BE2C (cell line): Measurements from ENCODE around the gene DCP1B.

ENCODE experiments used
- DNase-seq: peaks from one replicate; pipeline ENCODE4 v3.0.0-alpha.2; 2020
- H3K27me3 ChIP-seq: fragments of 250-450 bp; sonication (Bioruptor Pico); 2 replicates; pipeline ENCODE4 v1.5.1; 2020; ENCODE audit warnings: mild to moderate bottlenecking
- H3K36me3 ChIP-seq: fragments of 250-450 bp; sonication (Bioruptor Pico); 2 replicates; pipeline ENCODE4 v1.5.1; 2020; ENCODE audit warnings: mild to moderate bottlenecking
- H3K4me1 ChIP-seq: fragments of 250-450 bp; sonication (Bioruptor Pico); 2 replicates; pipeline ENCODE4 v1.5.1; 2020
- H3K4me3 ChIP-seq: 2 replicates; pipeline ENCODE4 v1.5.1; 2011; ENCODE audit warnings: low read depth, low read length
- H3K9me3 ChIP-seq: fragments of 250-450 bp; sonication (Bioruptor Pico); 2 replicates; pipeline ENCODE4 v1.5.1; 2020
- CTCF ChIP-seq: IDR thresholded peaks from 2 replicates; pipeline ENCODE4 v1.5.1; 2012; ENCODE audit warnings: mild to moderate bottlenecking, low read depth, low read length

DCP1B gene

GRCh38 chr12:1984759-1985158 lies 19.5 kb downstream of the DCP1B start:
- Histone ChIP-seq H3K36me3 (peaks cover 2% of the 10 kb centered on the region), H3K4me1 (no peaks in the 10 kb centered on the region), H3K9me3 (no peaks in the 10 kb centered on the region; the same call in 1 of the 2 replicates), H3K4me3 (no peak overlapping the region), H3K27me3 (no peaks in the 10 kb centered on the region)
- TF ChIP-seq CTCF = no peak
- no peak for DNase-seq

GRCh38 chr12:1980282-1980681 lies 24.0 kb downstream of the DCP1B start:
- Histone ChIP-seq H3K4me1 (no peaks in the 10 kb centered on the region), H3K27me3 (no peaks in the 10 kb centered on the region), H3K9me3 (no peaks in the 10 kb centered on the region), H3K4me3 (no peak overlapping the region), H3K36me3 (no peaks in the 10 kb centered on the region)
- no peak for TF ChIP-seq CTCF
- no peak for DNase-seq

- Histone ChIP-seq H3K4me1 (no peaks in the 10 kb centered on the region; the same call in 1 of the 2 replicates), H3K27me3 (no peaks in the 10 kb centered on the region), H3K4me3 (no peak overlapping the region), H3K36me3 (no peaks in the 10 kb centered on the region), H3K9me3 (no peaks in the 10 kb centered on the region)
- TF ChIP-seq CTCF = no peak
- no peak for DNase-seq
Measured at GRCh38 chr12:1978078-1978862, 26.0 kb downstream of the DCP1B start.

- TF ChIP-seq CTCF = no peak
- no peak for DNase-seq
- Histone ChIP-seq H3K4me1 (peaks cover 4% of the 10 kb centered on the region; the same call in 1 of the 2 replicates), H3K4me3 (no peak overlapping the region), H3K27me3 (no peaks in the 10 kb centered on the region), H3K9me3 (no peaks in the 10 kb centered on the region), H3K36me3 (no peaks in the 10 kb centered on the region)
Measured at GRCh38 chr12:1977588-1977987, 26.7 kb downstream of the DCP1B start.

- no peak for TF ChIP-seq CTCF
- no peak overlapping the region for H3K4me3 ChIP-seq
- peaks cover 4% of the 10 kb centered on the region; the same call in 1 of the 2 replicates for H3K4me1 ChIP-seq
- DNase-seq = no peak
- H3K36me3 ChIP-seq = no peaks in the 10 kb centered on the region
- no peaks in the 10 kb centered on the region for H3K27me3 ChIP-seq
- no peaks in the 10 kb centered on the region for H3K9me3 ChIP-seq
Measured at GRCh38 chr12:1977109-1977508, 27.1 kb downstream of the DCP1B start.

GRCh38 chr12:1974812-1975211 lies 29.4 kb downstream of the DCP1B start:
- Histone ChIP-seq H3K4me1 (peaks cover 4% of the 10 kb centered on the region; the same call in 1 of the 2 replicates), H3K9me3 (no peaks in the 10 kb centered on the region), H3K27me3 (no peaks in the 10 kb centered on the region), H3K4me3 (no peak overlapping the region), H3K36me3 (no peaks in the 10 kb centered on the region)
- no peak for DNase-seq
- TF ChIP-seq CTCF = no peak
